Astrocyte (in vitro differentiated cells and primary cell): ENCODE measurements around the gene NR2C2. TPM values are rescaled to one million over a fixed set of nuclear protein-coding genes. Genes with fewer than 3 reads are reported as not detected.
A peak's percentile ranks its signal among the peaks of the same experiment; 100 is the strongest.

ENCODE experiments used
- DNase-seq: peaks from one replicate; pipeline ENCODE4 v3.0.0-alpha.2; 2010; ENCODE audit warnings: low read depth
- FAIRE-seq: peaks from 2 replicates; lab custom pipeline; 2011; peaks lifted over from hg19 to GRCh38; lab: Jason Lieb, UNC
- H2AFZ ChIP-seq: 2 replicates; pipeline ENCODE4 v1.6.0; 2012; ENCODE audit warnings: low read depth, low read length, inconsistent platforms
- H3K27ac ChIP-seq: 2 replicates; pipeline ENCODE4 v1.5.1; 2011; ENCODE audit warnings: low read depth, low read length, inconsistent platforms
- H3K27me3 ChIP-seq: 2 replicates; pipeline ENCODE4 v1.6.0; 2011; ENCODE audit warnings: low read length, inconsistent platforms; ENCODE audit not compliant: insufficient read depth
- H3K36me3 ChIP-seq: 2 replicates; pipeline ENCODE4 v1.5.1; 2011; ENCODE audit warnings: low read length, inconsistent platforms; ENCODE audit not compliant: insufficient read depth
- H3K4me1 ChIP-seq: 2 replicates; pipeline ENCODE4 v1.5.1; 2011; ENCODE audit warnings: low read length, inconsistent platforms; ENCODE audit not compliant: insufficient read depth
- H3K4me2 ChIP-seq: 2 replicates; pipeline ENCODE4 v1.6.0; 2012; ENCODE audit warnings: low read length, inconsistent platforms
- H3K4me3 ChIP-seq: 2 replicates; pipeline ENCODE4 v1.5.1; 2011; ENCODE audit warnings: low read depth, mild to moderate bottlenecking, low read length, inconsistent platforms; ENCODE audit not compliant: insufficient read depth
- H3K79me2 ChIP-seq: 2 replicates; pipeline ENCODE4 v1.6.0; 2012; ENCODE audit warnings: mild to moderate bottlenecking, low read length, inconsistent platforms; ENCODE audit not compliant: insufficient read depth
- H3K9ac ChIP-seq: 2 replicates; pipeline ENCODE4 v1.6.0; 2012; ENCODE audit warnings: mild to moderate bottlenecking, low read length, inconsistent platforms
- H3K9me3 ChIP-seq: 2 replicates; pipeline ENCODE4 v1.5.1; 2012; ENCODE audit warnings: low read depth, mild to moderate bottlenecking, low read length, inconsistent platforms; ENCODE audit not compliant: insufficient read depth
- H4K20me1 ChIP-seq: 2 replicates; pipeline ENCODE4 v1.6.0; 2012; ENCODE audit warnings: low read length, inconsistent platforms; ENCODE audit not compliant: insufficient read depth
- H3K27ac Mint-ChIP-seq: one replicate; pipeline ENCODE4 v1.8.0; 2021; ENCODE audit warnings: mild to moderate bottlenecking, mixed read lengths; ENCODE audit not compliant: unreplicated experiment
- H3K27me3 Mint-ChIP-seq: one replicate; pipeline ENCODE4 v1.8.0; 2021; ENCODE audit warnings: low read depth, mixed read lengths; ENCODE audit not compliant: unreplicated experiment
- H3K36me3 Mint-ChIP-seq: one replicate; pipeline ENCODE4 v1.8.0; 2021; ENCODE audit warnings: low read depth, mixed read lengths; ENCODE audit not compliant: unreplicated experiment
- H3K4me1 Mint-ChIP-seq: one replicate; pipeline ENCODE4 v1.8.0; 2021; ENCODE audit warnings: low read depth, mixed read lengths; ENCODE audit not compliant: unreplicated experiment
- H3K4me3 Mint-ChIP-seq: one replicate; pipeline ENCODE4 v1.8.0; 2021; ENCODE audit warnings: mild to moderate bottlenecking, moderate library complexity, mixed read lengths; ENCODE audit not compliant: unreplicated experiment
- H3K9me3 Mint-ChIP-seq: one replicate; pipeline ENCODE4 v1.8.0; 2021; ENCODE audit warnings: mild to moderate bottlenecking, mixed read lengths; ENCODE audit not compliant: unreplicated experiment
- CTCF ChIP-seq: IDR thresholded peaks from 2 replicates; pipeline ENCODE4 v1.5.1; 2011; ENCODE audit warnings: low read depth, mild to moderate bottlenecking, inconsistent platforms, low read length, moderate library complexity; ENCODE audit not compliant: insufficient read depth
- EZH2 ChIP-seq: IDR thresholded peaks from 2 replicates; pipeline ENCODE4 v1.6.1; 2012; ENCODE audit warnings: mild to moderate bottlenecking, low read length, inconsistent platforms; ENCODE audit not compliant: insufficient read depth
- total RNA-seq: library from RNA; stranded (reverse); gene quantifications from 2 replicates; pipeline ENCODE4 v1.2.1, GENCODE V29; 2021

Gene NR2C2
- total RNA-seq, 1 donor from 2014 or later, result 36.3 TPM

GRCh38 chr3:15063238-15063637 is 115.9 kb downstream of the NR2C2 start:
- H3K27ac Mint-ChIP-seq, result no peak overlapping the region
- Histone ChIP-seq H3K27ac (no peak overlapping the region), H3K9ac (peak overlapping the region; percentile 15), H3K4me3 (no peak overlapping the region), H3K9me3 (no peaks in the 10 kb centered on the region), H3K27me3 (no peaks in the 10 kb centered on the region), H3K4me2 (peak overlapping the region; percentile 97), H3K79me2 (peaks cover 31% of the 10 kb centered on the region), H3K36me3 (peaks cover 5% of the 10 kb centered on the region), H3K4me1 (peaks cover 8% of the 10 kb centered on the region), H2AFZ (no peak overlapping the region), H4K20me1 (peaks cover 28% of the 10 kb centered on the region)
- H3K9me3 Mint-ChIP-seq, result no peaks in the 10 kb centered on the region
- H3K27me3 Mint-ChIP-seq, result no peaks in the 10 kb centered on the region
- no peak for DNase-seq
- FAIRE-seq, result no peak
- H3K4me3 Mint-ChIP-seq, result peak overlapping the region; percentile 95
- peaks cover 7% of the 10 kb centered on the region for H3K36me3 Mint-ChIP-seq
- TF ChIP-seq CTCF (no peak), EZH2 (no peak)
- peaks cover 9% of the 10 kb centered on the region for H3K4me1 Mint-ChIP-seq

- H3K36me3 Mint-ChIP-seq, result peaks cover 2% of the 10 kb centered on the region
- peak overlapping the region; percentile 95 for H3K4me3 Mint-ChIP-seq
- peak overlapping the region; percentile 98 for H3K9ac ChIP-seq
These were observed 116.4 kb downstream of the NR2C2 start for GRCh38 chr3:15063656-15064286.

More at GRCh38 chr3:15063656-15064286, 116.4 kb downstream of the NR2C2 start:
- Histone ChIP-seq H3K4me3 (peak overlapping the region; percentile 98), H3K9me3 (no peaks in the 10 kb centered on the region), H2AFZ (peak overlapping the region; percentile 86), H3K79me2 (peaks cover 28% of the 10 kb centered on the region), H3K4me1 (peaks cover 8% of the 10 kb centered on the region), H4K20me1 (peaks cover 26% of the 10 kb centered on the region), H3K36me3 (peaks cover 5% of the 10 kb centered on the region), H3K27ac (peak overlapping the region; percentile 79), H3K27me3 (no peaks in the 10 kb centered on the region), H3K4me2 (peak overlapping the region; percentile 97)
- Mint-ChIP-seq H3K4me1 (peaks cover 9% of the 10 kb centered on the region), H3K27ac (peak overlapping the region; percentile 81), H3K9me3 (no peaks in the 10 kb centered on the region), H3K27me3 (no peaks in the 10 kb centered on the region)
- FAIRE-seq, result no peak
- no peak for DNase-seq
- TF ChIP-seq EZH2 (no peak), CTCF (no peak)
